ENCODE data around the gene RNF130. TPM values are rescaled to one million over a fixed set of nuclear protein-coding genes. Genes with fewer than 3 reads are reported as not detected.
"Not testable (repeated sequence)": the region's sequence is repeated elsewhere in the genome, so short reads cannot be mapped to it uniquely, and the experiment has no call there.

The RNF130 gene
- total RNA-seq, 2 experiments from 2014 or later = 4.0 to 5.5 TPM

- peaks cover 4% of the 10 kb centered on the region for H3K27me3 Mint-ChIP-seq (ENCODE audit: low read depth)
- peaks cover 3% of the 10 kb centered on the region for H3K36me3 Mint-ChIP-seq (ENCODE audit: low read depth)
- CTCF ChIA-PET = interaction anchor here (1.1 to 1.2 kb wide), 2 partner anchors 16 to 189 kb away, joined by 3 to 4 read pairs; no protein-coding TSS in a partner anchor
- no peak overlapping the region for H3K27ac Mint-ChIP-seq
- DNase-seq (no peak), ATAC-seq (no peak)
- POLR2A ChIA-PET = no interaction called here
- H3K4me1 Mint-ChIP-seq (ENCODE audit: low read depth) = no peaks in the 10 kb centered on the region
- H3K4me3 Mint-ChIP-seq = no peak overlapping the region
- H3K9me3 Mint-ChIP-seq (ENCODE audit: insufficient read depth) = peaks cover 2% of the 10 kb centered on the region
Observed at GRCh38 chr5:179991106-179991505, 80.5 kb downstream of the RNF130 start.

DNA sequence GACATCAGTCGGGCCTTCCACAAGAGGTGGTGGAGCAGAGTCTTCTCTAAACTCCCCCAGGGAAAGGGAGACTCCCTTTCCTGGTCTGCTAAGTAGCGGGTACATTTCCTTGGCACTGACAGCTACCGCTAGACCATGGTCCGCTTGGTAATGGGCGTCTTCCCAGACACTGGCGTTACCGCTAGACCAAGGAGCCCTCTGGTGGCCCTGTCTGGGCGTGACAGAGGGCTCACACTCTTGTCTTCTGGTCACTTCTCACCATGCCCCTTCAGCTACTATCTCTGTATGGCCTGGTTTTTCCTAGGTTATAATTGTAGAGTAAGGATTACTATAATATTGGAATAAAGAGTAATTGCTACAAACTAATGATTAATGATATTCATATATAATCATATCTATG, 81.0 kb downstream of the RNF130 start:
- not testable (repeated sequence) for H3K36me3 Mint-ChIP-seq (ENCODE audit: low read depth)
- CTCF ChIA-PET = interaction anchor here (1.1 kb wide), 1 partner anchor 15 kb away, joined by 4 read pairs; no protein-coding TSS in a partner anchor

DNA sequence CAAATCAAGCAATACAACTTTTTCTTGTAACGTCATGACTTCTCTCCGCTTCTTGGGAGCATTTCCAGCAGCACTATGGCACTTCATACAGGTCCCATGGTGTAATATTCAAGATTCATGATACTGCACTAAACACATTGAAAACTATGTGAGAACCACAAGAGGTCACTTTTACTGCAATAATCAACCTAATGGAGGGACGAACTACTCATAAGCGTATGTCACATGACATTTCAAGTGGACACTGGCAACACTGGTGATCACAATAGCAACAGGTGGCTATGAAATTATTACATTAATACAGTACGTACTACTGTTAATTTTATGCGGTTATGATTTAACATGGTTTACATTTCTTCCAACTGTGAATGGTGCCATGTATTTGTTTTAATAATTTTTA, 85.2 kb downstream of the RNF130 start:
- Mint-ChIP-seq H3K36me3 (ENCODE audit: low read depth) (no peaks in the 10 kb centered on the region), H3K9me3 (ENCODE audit: insufficient read depth) (no peaks in the 10 kb centered on the region), H3K4me3 (no peak overlapping the region), H3K27ac (no peak overlapping the region), H3K4me1 (ENCODE audit: low read depth) (no peaks in the 10 kb centered on the region), H3K27me3 (ENCODE audit: low read depth) (peaks cover 4% of the 10 kb centered on the region)
- ATAC-seq (no peak), DNase-seq (no peak)
- ChIA-PET POLR2A (no interaction called here), CTCF (no interaction called here)

More for the DNA sequence above, 81.0 kb downstream of the RNF130 start:
- ATAC-seq; H3K27ac Mint-ChIP-seq; H3K4me3 Mint-ChIP-seq; H3K9me3 Mint-ChIP-seq (ENCODE audit: insufficient read depth); POLR2A ChIA-PET; H3K27me3 Mint-ChIP-seq (ENCODE audit: low read depth); DNase-seq; H3K4me1 Mint-ChIP-seq (ENCODE audit: low read depth): not testable (repeated sequence)

DNA sequence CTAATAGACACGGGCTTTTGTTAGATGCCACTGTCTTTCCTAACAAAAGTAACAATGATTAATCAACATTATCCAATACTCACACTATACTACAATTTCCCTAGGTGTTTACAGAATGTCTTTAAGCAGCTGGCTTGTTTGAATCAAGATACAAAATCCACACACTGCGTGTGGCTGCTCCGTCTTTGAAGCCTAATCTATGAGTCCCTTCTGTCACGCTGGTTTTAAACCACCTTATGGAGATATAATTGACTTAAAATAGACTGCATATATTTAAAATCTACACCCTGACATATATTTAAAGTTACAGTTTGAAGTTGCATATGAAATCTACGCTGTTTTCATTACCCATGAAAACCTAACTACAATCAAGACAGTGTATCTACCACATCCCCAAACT, 89.9 kb downstream of the RNF130 start:
- Mint-ChIP-seq H3K4me3 (no peak overlapping the region), H3K9me3 (ENCODE audit: insufficient read depth) (no peaks in the 10 kb centered on the region), H3K27ac (no peak overlapping the region), H3K27me3 (ENCODE audit: low read depth) (no peaks in the 10 kb centered on the region), H3K4me1 (ENCODE audit: low read depth) (no peaks in the 10 kb centered on the region), H3K36me3 (ENCODE audit: low read depth) (no peaks in the 10 kb centered on the region)
- DNase-seq (no peak), ATAC-seq (no peak)
- ChIA-PET POLR2A (no interaction called here), CTCF (no interaction called here)

GRCh38 chr5:179980767-179981166, 90.8 kb downstream of the RNF130 start:
- Mint-ChIP-seq H3K4me1 (ENCODE audit: low read depth) (no peaks in the 10 kb centered on the region), H3K4me3 (no peak overlapping the region), H3K36me3 (ENCODE audit: low read depth) (no peaks in the 10 kb centered on the region), H3K27me3 (ENCODE audit: low read depth) (no peaks in the 10 kb centered on the region), H3K9me3 (ENCODE audit: insufficient read depth) (no peaks in the 10 kb centered on the region), H3K27ac (no peak overlapping the region)
- no peak for DNase-seq
- no peak for ATAC-seq
- POLR2A ChIA-PET = no interaction called here
- CTCF ChIA-PET = no interaction called here

DNA sequence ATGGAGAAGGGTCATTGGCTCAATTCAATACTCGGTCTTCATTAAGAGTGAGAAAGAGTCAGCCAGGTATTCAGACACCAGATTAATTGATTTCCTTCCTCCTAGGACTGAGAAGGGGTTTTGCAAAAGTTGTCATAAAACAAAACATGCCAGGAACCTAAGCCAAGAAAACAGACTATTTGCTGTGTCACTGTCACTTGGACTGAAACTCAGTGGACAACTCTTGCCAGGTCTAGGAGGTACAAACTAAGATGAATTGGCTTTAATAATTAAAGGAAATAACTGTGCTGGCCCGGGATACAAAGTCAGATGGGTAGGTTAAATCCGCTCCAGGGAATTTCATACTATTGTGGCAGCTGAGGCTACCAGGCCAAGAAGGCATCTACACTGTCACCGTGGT, 92.8 kb downstream of the RNF130 start:
- Mint-ChIP-seq H3K4me3 (no peak overlapping the region), H3K9me3 (ENCODE audit: insufficient read depth) (no peaks in the 10 kb centered on the region), H3K27ac (no peak overlapping the region), H3K36me3 (ENCODE audit: low read depth) (no peaks in the 10 kb centered on the region), H3K27me3 (ENCODE audit: low read depth) (no peaks in the 10 kb centered on the region), H3K4me1 (ENCODE audit: low read depth) (no peaks in the 10 kb centered on the region)
- DNase-seq = no peak
- ATAC-seq = no peak
- POLR2A ChIA-PET = no interaction called here
- CTCF ChIA-PET = no interaction called here

- H3K4me1 Mint-ChIP-seq (ENCODE audit: low read depth) = peaks cover 11% of the 10 kb centered on the region
- H3K36me3 Mint-ChIP-seq (ENCODE audit: low read depth) = no peaks in the 10 kb centered on the region
- no peak for DNase-seq
- H3K4me3 Mint-ChIP-seq = no peak overlapping the region
- H3K27ac Mint-ChIP-seq = no peak overlapping the region
- ATAC-seq = no peak
- H3K9me3 Mint-ChIP-seq (ENCODE audit: insufficient read depth) = no peaks in the 10 kb centered on the region
- ChIA-PET POLR2A (interaction anchor here (0.7 kb wide), 1 partner anchor 247 kb away, joined by 4 read pairs; no protein-coding TSS in a partner anchor), CTCF (interaction anchor here (0.7 to 1.6 kb wide), 6 partner anchors 9 to 310 kb away, joined by 3 to 8 read pairs (median 4); no protein-coding TSS in a partner anchor)
- H3K27me3 Mint-ChIP-seq (ENCODE audit: low read depth) = no peaks in the 10 kb centered on the region
Observed at GRCh38 chr5:179975713-179976134, 95.8 kb downstream of the RNF130 start.

GRCh38 chr5:179974946-179975712, 96.4 kb downstream of the RNF130 start:
- H3K36me3 Mint-ChIP-seq (ENCODE audit: low read depth) = no peaks in the 10 kb centered on the region
- CTCF ChIA-PET = interaction anchor here (0.7 to 1.6 kb wide), 7 partner anchors 9 to 336 kb away, joined by 3 to 8 read pairs (median 4); no protein-coding TSS in a partner anchor
- no peak overlapping the region for H3K27ac Mint-ChIP-seq
- H3K4me3 Mint-ChIP-seq = no peak overlapping the region
- peak; percentile 83 for ATAC-seq
- no peaks in the 10 kb centered on the region for H3K27me3 Mint-ChIP-seq (ENCODE audit: low read depth)
- DNase-seq = peak; percentile 60
- H3K4me1 Mint-ChIP-seq (ENCODE audit: low read depth) = peaks cover 11% of the 10 kb centered on the region
- no peaks in the 10 kb centered on the region for H3K9me3 Mint-ChIP-seq (ENCODE audit: insufficient read depth)
- POLR2A ChIA-PET = no interaction called here

DNA sequence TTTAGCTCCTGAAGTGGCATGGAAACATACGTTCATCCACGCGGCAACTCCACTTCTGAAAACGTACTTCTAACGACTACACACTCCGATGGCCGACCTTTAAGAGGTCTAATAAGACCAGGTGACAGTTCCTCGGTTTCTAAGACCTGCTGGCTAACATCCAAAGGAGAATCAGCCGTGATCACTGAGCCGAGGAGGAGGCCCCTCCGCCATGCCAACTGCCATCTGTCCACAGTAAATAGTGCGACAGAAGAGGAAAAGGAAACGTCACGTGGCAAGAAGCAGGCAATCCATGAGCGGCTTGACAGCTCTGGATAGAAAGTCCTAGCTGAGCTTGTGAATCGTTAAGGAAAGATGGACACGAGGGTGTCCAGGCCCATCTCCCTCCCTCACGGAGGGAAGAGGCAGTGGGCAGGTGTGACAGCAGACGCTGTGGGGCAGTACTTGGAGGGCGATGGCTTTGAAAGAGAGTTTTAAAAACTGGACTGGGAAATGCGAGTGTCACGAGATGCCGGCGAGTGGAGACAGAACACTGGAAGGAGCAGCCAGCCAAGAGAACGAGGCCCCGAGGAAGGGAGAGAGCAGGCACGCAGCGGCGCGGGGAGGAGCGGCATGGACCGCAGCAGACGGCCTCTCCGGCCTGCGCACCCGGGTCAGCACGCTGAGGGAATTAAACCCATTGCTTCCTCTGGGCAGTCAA, 97.2 kb downstream of the RNF130 start:
- no peak for DNase-seq
- H3K4me3 Mint-ChIP-seq = no peak overlapping the region
- peaks cover 11% of the 10 kb centered on the region for H3K4me1 Mint-ChIP-seq (ENCODE audit: low read depth)
- no peaks in the 10 kb centered on the region for H3K36me3 Mint-ChIP-seq (ENCODE audit: low read depth)
- ChIA-PET POLR2A (no interaction called here), CTCF (interaction anchor here (0.8 to 1.6 kb wide), 6 partner anchors 8 to 336 kb away, joined by 3 to 8 read pairs (median 4); no protein-coding TSS in a partner anchor)
- H3K27ac Mint-ChIP-seq = no peak overlapping the region
- no peaks in the 10 kb centered on the region for H3K9me3 Mint-ChIP-seq (ENCODE audit: insufficient read depth)
- ATAC-seq = no peak
- no peaks in the 10 kb centered on the region for H3K27me3 Mint-ChIP-seq (ENCODE audit: low read depth)

- Mint-ChIP-seq H3K4me1 (ENCODE audit: low read depth) (peaks cover 11% of the 10 kb centered on the region), H3K27me3 (ENCODE audit: low read depth) (no peaks in the 10 kb centered on the region), H3K4me3 (no peak overlapping the region), H3K36me3 (ENCODE audit: low read depth) (no peaks in the 10 kb centered on the region), H3K27ac (no peak overlapping the region), H3K9me3 (ENCODE audit: insufficient read depth) (no peaks in the 10 kb centered on the region)
- DNase-seq (no peak), ATAC-seq (no peak)
- ChIA-PET POLR2A (no interaction called here), CTCF (no interaction called here)
Observed at GRCh38 chr5:179973391-179973790, 98.2 kb downstream of the RNF130 start.

DNA sequence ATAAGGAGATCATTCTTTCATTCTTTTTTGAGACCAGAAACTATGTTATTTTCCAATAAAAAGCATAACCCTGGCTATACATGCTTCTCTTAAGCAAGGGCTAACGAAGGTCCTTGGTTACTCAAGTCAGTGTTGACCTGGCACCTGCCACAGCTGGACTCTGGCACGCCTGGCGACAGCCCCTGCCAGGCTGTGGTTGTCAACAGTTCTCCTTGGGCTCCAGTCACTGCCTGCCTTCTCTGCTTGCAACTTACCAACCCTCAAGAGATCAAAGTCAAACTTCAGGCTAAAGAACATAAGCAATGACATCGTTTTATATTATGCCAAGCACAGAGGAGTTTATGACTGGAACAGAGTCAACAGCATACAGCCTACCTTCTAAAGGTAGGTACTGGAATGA, 102.4 kb downstream of the RNF130 start:
- H3K36me3 Mint-ChIP-seq (ENCODE audit: low read depth) = no peaks in the 10 kb centered on the region
- no peaks in the 10 kb centered on the region for H3K9me3 Mint-ChIP-seq (ENCODE audit: insufficient read depth)
- DNase-seq (no peak), ATAC-seq (no peak)
- H3K27ac Mint-ChIP-seq = no peak overlapping the region
- ChIA-PET POLR2A (no interaction called here), CTCF (no interaction called here)
- no peak overlapping the region for H3K4me3 Mint-ChIP-seq
- no peaks in the 10 kb centered on the region for H3K27me3 Mint-ChIP-seq (ENCODE audit: low read depth)
- H3K4me1 Mint-ChIP-seq (ENCODE audit: low read depth) = peaks cover 11% of the 10 kb centered on the region

GRCh38 chr5:179967489-179967888, 104.1 kb downstream of the RNF130 start:
- Mint-ChIP-seq H3K9me3 (ENCODE audit: insufficient read depth) (no peaks in the 10 kb centered on the region), H3K36me3 (ENCODE audit: low read depth) (no peaks in the 10 kb centered on the region), H3K27ac (no peak overlapping the region), H3K4me3 (no peak overlapping the region), H3K27me3 (ENCODE audit: low read depth) (no peaks in the 10 kb centered on the region), H3K4me1 (ENCODE audit: low read depth) (peaks cover 11% of the 10 kb centered on the region)
- DNase-seq (no peak), ATAC-seq (no peak)
- ChIA-PET POLR2A (no interaction called here), CTCF (no interaction called here)
